Measurements from ENCODE around the gene KIAA1671. TPM values are rescaled to one million over a fixed set of nuclear protein-coding genes. Genes with fewer than 3 reads are reported as not detected.

The KIAA1671 gene
- total and polyA plus RNA-seq, 4 experiments from 2014 or later = 0.04 to 10.2 (median 5.2) TPM

- H3K4me3 Mint-ChIP-seq = no peak overlapping the region
- no peaks in the 10 kb centered on the region for H3K4me1 Mint-ChIP-seq
- CTCF ChIA-PET (ENCODE audit: partially characterized antibody) = interaction anchor here (2.6 kb wide), 1 partner anchor 11 kb away, joined by 13 read pairs; no protein-coding TSS in a partner anchor
- Histone ChIP-seq H3K4me1 (ENCODE audit: insufficient read depth, low read length) (no peaks in the 10 kb centered on the region), H3K4me3 (ENCODE audit: low read length in 2 of 2) (no peak overlapping the region), H3K27me3 (ENCODE audit: insufficient read depth, low read length) (no peaks in the 10 kb centered on the region), H3K27ac (ENCODE audit: low read depth, low read length) (no peak overlapping the region), H3K36me3 (ENCODE audit: insufficient read depth, low read length) (no peaks in the 10 kb centered on the region), H3K9me3 (ENCODE audit: control insufficient read depth in 1 of 2, low read length in 2 of 2) (no peaks in the 10 kb centered on the region)
- POLR2A ChIA-PET (ENCODE audit: partially characterized antibody) = no interaction called here
- peaks cover 5 to 7% of the 10 kb centered on the region in 2 donors for H3K27me3 Mint-ChIP-seq
- H3K36me3 Mint-ChIP-seq = peaks cover 0 to 7% of the 10 kb centered on the region in 2 donors
- H3K27ac Mint-ChIP-seq = no peak overlapping the region
- intact Hi-C loops (cut with micrococcal nuclease) = no loop called here
- no peak for DNase-seq
- H3K9me3 Mint-ChIP-seq = peaks cover 0 to 2% (median 0%) of the 10 kb centered on the region in 8 donors
Observed at GRCh38 chr22:24926849-24927579, 25.5 kb upstream of the KIAA1671 start.

GRCh38 chr22:24928322-24928721 lies 24.2 kb upstream of the KIAA1671 start:
- Histone ChIP-seq H3K27ac (ENCODE audit: low read depth, low read length) (no peak overlapping the region), H3K4me1 (ENCODE audit: insufficient read depth, low read length) (no peaks in the 10 kb centered on the region), H3K27me3 (ENCODE audit: insufficient read depth, low read length) (no peaks in the 10 kb centered on the region), H3K4me3 (ENCODE audit: low read length in 2 of 2) (no peak overlapping the region), H3K36me3 (ENCODE audit: insufficient read depth, low read length) (no peaks in the 10 kb centered on the region), H3K9me3 (ENCODE audit: control insufficient read depth in 1 of 2, low read length in 2 of 2) (no peaks in the 10 kb centered on the region)
- Mint-ChIP-seq H3K9me3 (peaks cover 0 to 2% (median 0%) of the 10 kb centered on the region in 8 donors), H3K4me1 (no peaks in the 10 kb centered on the region), H3K4me3 (no peak overlapping the region), H3K36me3 (peaks cover 0 to 7% of the 10 kb centered on the region in 2 donors), H3K27ac (no peak overlapping the region), H3K27me3 (peaks cover 7 to 9% of the 10 kb centered on the region in 2 donors)
- CTCF ChIA-PET (ENCODE audit: partially characterized antibody) = interaction anchor here (2.6 kb wide), 1 partner anchor 10 kb away, joined by 13 read pairs; no protein-coding TSS in a partner anchor
- POLR2A ChIA-PET (ENCODE audit: partially characterized antibody) = no interaction called here
- intact Hi-C loops (cut with micrococcal nuclease) = no loop called here
- no peak for DNase-seq

- CTCF ChIA-PET (ENCODE audit: partially characterized antibody) = interaction anchor here (1.0 to 1.7 kb wide), 2 partner anchors 8 to 10 kb away, joined by 3 to 7 read pairs; no protein-coding TSS in a partner anchor
- H3K4me3 Mint-ChIP-seq = no peak overlapping the region
- peaks cover 7 to 11% of the 10 kb centered on the region in 2 donors for H3K27me3 Mint-ChIP-seq
Observed at GRCh38 chr22:24930678-24931077, 21.8 kb upstream of the KIAA1671 start.

GRCh38 chr22:24935771-24936483 lies 16.6 kb upstream of the KIAA1671 start:
- no peak overlapping the region for H3K4me3 ChIP-seq (ENCODE audit: low read length in 2 of 2)
- H3K9me3 ChIP-seq (ENCODE audit: control insufficient read depth in 1 of 2, low read length in 2 of 2) = no peaks in the 10 kb centered on the region
- no peaks in the 10 kb centered on the region for H3K27me3 ChIP-seq (ENCODE audit: insufficient read depth, low read length)
- intact Hi-C loops (cut with micrococcal nuclease) = no loop called here
- peaks cover 0 to 2% (median 0%) of the 10 kb centered on the region in 4 donors for H3K4me1 Mint-ChIP-seq
- peaks cover 0 to under 1% (median 0%) of the 10 kb centered on the region in 8 donors for H3K9me3 Mint-ChIP-seq
- peaks cover 0 to 9% of the 10 kb centered on the region in 2 donors for H3K27me3 Mint-ChIP-seq
- H3K36me3 ChIP-seq (ENCODE audit: insufficient read depth, low read length) = no peaks in the 10 kb centered on the region
- DNase-seq = no peak
- ChIA-PET CTCF (ENCODE audit: partially characterized antibody) (interaction anchor here (3.5 to 6.7 kb wide), 2 partner anchors 113 to 119 kb away, joined by 30 to 63 read pairs; no protein-coding TSS in a partner anchor), POLR2A (ENCODE audit: partially characterized antibody) (no interaction called here)
- H3K36me3 Mint-ChIP-seq = no peaks in the 10 kb centered on the region
- no peaks in the 10 kb centered on the region for H3K4me1 ChIP-seq (ENCODE audit: insufficient read depth, low read length)
- H3K27ac ChIP-seq (ENCODE audit: low read depth, low read length) = no peak overlapping the region
- H3K4me3 Mint-ChIP-seq = no peak overlapping the region
- H3K27ac Mint-ChIP-seq = no peak overlapping the region

More at GRCh38 chr22:24930678-24931077, 21.8 kb upstream of the KIAA1671 start:
- Histone ChIP-seq H3K4me1 (ENCODE audit: insufficient read depth, low read length) (no peaks in the 10 kb centered on the region), H3K27me3 (ENCODE audit: insufficient read depth, low read length) (no peaks in the 10 kb centered on the region), H3K36me3 (ENCODE audit: insufficient read depth, low read length) (no peaks in the 10 kb centered on the region), H3K9me3 (ENCODE audit: control insufficient read depth in 1 of 2, low read length in 2 of 2) (no peaks in the 10 kb centered on the region), H3K27ac (ENCODE audit: low read depth, low read length) (no peak overlapping the region), H3K4me3 (ENCODE audit: low read length in 2 of 2) (no peak overlapping the region)
- H3K27ac Mint-ChIP-seq = no peak overlapping the region
- no peaks in the 10 kb centered on the region for H3K4me1 Mint-ChIP-seq
- DNase-seq = no peak
- POLR2A ChIA-PET (ENCODE audit: partially characterized antibody) = no interaction called here
- peaks cover 0 to 2% (median 0%) of the 10 kb centered on the region in 8 donors for H3K9me3 Mint-ChIP-seq
- intact Hi-C loops (cut with micrococcal nuclease) = no loop called here
- peaks cover 0 to 3% of the 10 kb centered on the region in 2 donors for H3K36me3 Mint-ChIP-seq

GRCh38 chr22:24937114-24937513 lies 15.4 kb upstream of the KIAA1671 start:
- intact Hi-C loops (cut with micrococcal nuclease) = no loop called here
- Histone ChIP-seq H3K4me3 (ENCODE audit: low read length in 2 of 2) (no peak overlapping the region), H3K36me3 (ENCODE audit: insufficient read depth, low read length) (no peaks in the 10 kb centered on the region), H3K27me3 (ENCODE audit: insufficient read depth, low read length) (no peaks in the 10 kb centered on the region), H3K4me1 (ENCODE audit: insufficient read depth, low read length) (no peaks in the 10 kb centered on the region), H3K9me3 (ENCODE audit: control insufficient read depth in 1 of 2, low read length in 2 of 2) (no peaks in the 10 kb centered on the region), H3K27ac (ENCODE audit: low read depth, low read length) (no peak overlapping the region)
- DNase-seq = no peak
- ChIA-PET CTCF (ENCODE audit: partially characterized antibody) (interaction anchor here (2.5 to 6.7 kb wide), 3 partner anchors 10 to 117 kb away, joined by 13 to 63 read pairs (median 30); no protein-coding TSS in a partner anchor), POLR2A (ENCODE audit: partially characterized antibody) (no interaction called here)
- no peak overlapping the region for H3K27ac Mint-ChIP-seq
- peaks cover 0 to 6% of the 10 kb centered on the region in 2 donors for H3K27me3 Mint-ChIP-seq
- no peak overlapping the region for H3K4me3 Mint-ChIP-seq
- no peaks in the 10 kb centered on the region for H3K36me3 Mint-ChIP-seq
- H3K4me1 Mint-ChIP-seq = peaks cover 0 to 2% (median 0%) of the 10 kb centered on the region in 4 donors
- H3K9me3 Mint-ChIP-seq = no peaks in the 10 kb centered on the region

GRCh38 chr22:24938741-24939341 lies 13.7 kb upstream of the KIAA1671 start:
- intact Hi-C loops (cut with micrococcal nuclease) = loop anchor here (1.0 kb wide), 1 partner anchor 109 kb away; no protein-coding TSS in a partner anchor
- POLR2A ChIA-PET (ENCODE audit: partially characterized antibody) = no interaction called here
- no peaks in the 10 kb centered on the region for H3K4me1 ChIP-seq (ENCODE audit: insufficient read depth, low read length)

More at GRCh38 chr22:24938741-24939341, 13.7 kb upstream of the KIAA1671 start:
- Mint-ChIP-seq H3K27ac (no peak overlapping the region), H3K36me3 (no peaks in the 10 kb centered on the region), H3K9me3 (no peaks in the 10 kb centered on the region), H3K27me3 (peaks cover 0 to 5% of the 10 kb centered on the region in 2 donors), H3K4me1 (peaks cover 0 to 2% (median 0%) of the 10 kb centered on the region in 4 donors), H3K4me3 (no peak overlapping the region)
- DNase-seq = peak in 4 of 5 donors; percentile 38 to 47 (median 42)
- Histone ChIP-seq H3K27ac (ENCODE audit: low read depth, low read length) (no peak overlapping the region), H3K9me3 (ENCODE audit: control insufficient read depth in 1 of 2, low read length in 2 of 2) (no peaks in the 10 kb centered on the region), H3K4me3 (ENCODE audit: low read length in 2 of 2) (no peak overlapping the region), H3K36me3 (ENCODE audit: insufficient read depth, low read length) (no peaks in the 10 kb centered on the region), H3K27me3 (ENCODE audit: insufficient read depth, low read length) (no peaks in the 10 kb centered on the region)
- CTCF ChIA-PET (ENCODE audit: partially characterized antibody) = interaction anchor here (0.7 to 6.7 kb wide), 10 partner anchors 8 to 167 kb away, joined by 3 to 63 read pairs (median 5); no protein-coding TSS in a partner anchor

Measured in CD4-positive, alpha-beta memory T cell (primary cell).